ENCODE results near the gene NLGN4X. TPM values are rescaled to one million over a fixed set of nuclear protein-coding genes. Genes with fewer than 3 reads are reported as not detected.
A peak's percentile ranks its signal among the peaks of the same experiment; 100 is the strongest.

Gene NLGN4X
- total RNA-seq, 1 donor from 2014 or later = 11.5 TPM

GRCh38 chrX:5979338-5979737 lies 249.3 kb downstream of the NLGN4X start:
- H4K20me1 ChIP-seq (ENCODE audit: insufficient read depth, low read length) = no peaks in the 10 kb centered on the region
- no peak overlapping the region for H2AFZ ChIP-seq (ENCODE audit: low read depth, low read length)
- Mint-ChIP-seq H3K27me3 (ENCODE audit: low read depth, unreplicated experiment) (no peaks in the 10 kb centered on the region), H3K36me3 (ENCODE audit: low read depth, unreplicated experiment) (no peaks in the 10 kb centered on the region), H3K4me1 (ENCODE audit: low read depth, unreplicated experiment) (no peaks in the 10 kb centered on the region), H3K9me3 (ENCODE audit: unreplicated experiment) (no peaks in the 10 kb centered on the region), H3K27ac (ENCODE audit: unreplicated experiment) (no peak overlapping the region), H3K4me3 (ENCODE audit: unreplicated experiment) (no peak overlapping the region)
- TF ChIP-seq EZH2 (IDR thresholded peaks at IDR 0.05; ENCODE audit: insufficient read depth, low read length) = no peak
- TF ChIP-seq, protein P1, sequence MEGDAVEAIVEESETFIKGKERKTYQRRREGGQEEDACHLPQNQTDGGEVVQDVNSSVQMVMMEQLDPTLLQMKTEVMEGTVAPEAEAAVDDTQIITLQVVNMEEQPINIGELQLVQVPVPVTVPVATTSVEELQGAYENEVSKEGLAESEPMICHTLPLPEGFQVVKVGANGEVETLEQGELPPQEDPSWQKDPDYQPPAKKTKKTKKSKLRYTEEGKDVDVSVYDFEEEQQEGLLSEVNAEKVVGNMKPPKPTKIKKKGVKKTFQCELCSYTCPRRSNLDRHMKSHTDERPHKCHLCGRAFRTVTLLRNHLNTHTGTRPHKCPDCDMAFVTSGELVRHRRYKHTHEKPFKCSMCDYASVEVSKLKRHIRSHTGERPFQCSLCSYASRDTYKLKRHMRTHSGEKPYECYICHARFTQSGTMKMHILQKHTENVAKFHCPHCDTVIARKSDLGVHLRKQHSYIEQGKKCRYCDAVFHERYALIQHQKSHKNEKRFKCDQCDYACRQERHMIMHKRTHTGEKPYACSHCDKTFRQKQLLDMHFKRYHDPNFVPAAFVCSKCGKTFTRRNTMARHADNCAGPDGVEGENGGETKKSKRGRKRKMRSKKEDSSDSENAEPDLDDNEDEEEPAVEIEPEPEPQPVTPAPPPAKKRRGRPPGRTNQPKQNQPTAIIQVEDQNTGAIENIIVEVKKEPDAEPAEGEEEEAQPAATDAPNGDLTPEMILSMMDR (IDR thresholded peaks at IDR 0.05; ENCODE audit: insufficient read depth, low read depth, low read length) = no peak
- no peak overlapping the region for H3K4me2 ChIP-seq (ENCODE audit: low read length)
- no peaks in the 10 kb centered on the region for H3K9me3 ChIP-seq (ENCODE audit: insufficient read depth, low read depth, low read length)
- no peak overlapping the region for H3K27ac ChIP-seq (ENCODE audit: low read depth, low read length)
- no peaks in the 10 kb centered on the region for H3K79me2 ChIP-seq (ENCODE audit: insufficient read depth, low read length)
- DNase-seq (ENCODE audit: low read depth) = peak; percentile 12
- H3K4me1 ChIP-seq (ENCODE audit: insufficient read depth, low read length) = no peaks in the 10 kb centered on the region
- no peak overlapping the region for H3K4me3 ChIP-seq (ENCODE audit: insufficient read depth, low read depth, low read length)
- H3K9ac ChIP-seq (ENCODE audit: low read length) = no peak overlapping the region
- no peaks in the 10 kb centered on the region for H3K36me3 ChIP-seq (ENCODE audit: insufficient read depth, low read length)
- FAIRE-seq = no peak
- H3K27me3 ChIP-seq (ENCODE audit: insufficient read depth, low read length) = no peaks in the 10 kb centered on the region

GRCh38 chrX:5976332-5976731 lies 252.3 kb downstream of the NLGN4X start:
- FAIRE-seq (no peak), DNase-seq (ENCODE audit: low read depth) (peak; percentile 16)
- Mint-ChIP-seq H3K4me1 (ENCODE audit: low read depth, unreplicated experiment) (peaks cover 10% of the 10 kb centered on the region), H3K36me3 (ENCODE audit: low read depth, unreplicated experiment) (no peaks in the 10 kb centered on the region), H3K27ac (ENCODE audit: unreplicated experiment) (no peak overlapping the region), H3K4me3 (ENCODE audit: unreplicated experiment) (no peak overlapping the region), H3K27me3 (ENCODE audit: low read depth, unreplicated experiment) (no peaks in the 10 kb centered on the region), H3K9me3 (ENCODE audit: unreplicated experiment) (no peaks in the 10 kb centered on the region)
- no peak overlapping the region for H3K4me3 ChIP-seq (ENCODE audit: insufficient read depth, low read depth, low read length)
- no peak overlapping the region for H3K27ac ChIP-seq (ENCODE audit: low read depth, low read length)
- TF ChIP-seq, protein P1 (IDR thresholded peaks at IDR 0.05; ENCODE audit: insufficient read depth, low read depth, low read length) = no peak
- TF ChIP-seq EZH2 (IDR thresholded peaks at IDR 0.05; ENCODE audit: insufficient read depth, low read length) = no peak
- H3K36me3 ChIP-seq (ENCODE audit: insufficient read depth, low read length) = no peaks in the 10 kb centered on the region
- H3K9me3 ChIP-seq (ENCODE audit: insufficient read depth, low read depth, low read length) = no peaks in the 10 kb centered on the region
- no peaks in the 10 kb centered on the region for H4K20me1 ChIP-seq (ENCODE audit: insufficient read depth, low read length)
- H2AFZ ChIP-seq (ENCODE audit: low read depth, low read length) = no peak overlapping the region
- peaks cover 4% of the 10 kb centered on the region for H3K4me1 ChIP-seq (ENCODE audit: insufficient read depth, low read length)
- H3K27me3 ChIP-seq (ENCODE audit: insufficient read depth, low read length) = no peaks in the 10 kb centered on the region
- H3K4me2 ChIP-seq (ENCODE audit: low read length) = no peak overlapping the region
- no peak overlapping the region for H3K9ac ChIP-seq (ENCODE audit: low read length)
- H3K79me2 ChIP-seq (ENCODE audit: insufficient read depth, low read length) = no peaks in the 10 kb centered on the region

- no peak overlapping the region for H3K4me3 Mint-ChIP-seq (ENCODE audit: unreplicated experiment)
- H3K27ac Mint-ChIP-seq (ENCODE audit: unreplicated experiment) = no peak overlapping the region
- H3K79me2 ChIP-seq (ENCODE audit: insufficient read depth, low read length) = no peaks in the 10 kb centered on the region
- H3K27ac ChIP-seq (ENCODE audit: low read depth, low read length) = no peak overlapping the region
- H2AFZ ChIP-seq (ENCODE audit: low read depth, low read length) = no peak overlapping the region
- H3K9me3 ChIP-seq (ENCODE audit: insufficient read depth, low read depth, low read length) = no peaks in the 10 kb centered on the region
- no peaks in the 10 kb centered on the region for H3K9me3 Mint-ChIP-seq (ENCODE audit: unreplicated experiment)
- DNase-seq (ENCODE audit: low read depth) = peak; percentile 57
- H3K4me1 Mint-ChIP-seq (ENCODE audit: low read depth, unreplicated experiment) = peaks cover 13% of the 10 kb centered on the region
- no peaks in the 10 kb centered on the region for H3K36me3 Mint-ChIP-seq (ENCODE audit: low read depth, unreplicated experiment)
- no peak overlapping the region for H3K9ac ChIP-seq (ENCODE audit: low read length)
- H3K4me1 ChIP-seq (ENCODE audit: insufficient read depth, low read length) = peaks cover 4% of the 10 kb centered on the region
- H3K36me3 ChIP-seq (ENCODE audit: insufficient read depth, low read length) = no peaks in the 10 kb centered on the region
- TF ChIP-seq EZH2 (IDR thresholded peaks at IDR 0.05; ENCODE audit: insufficient read depth, low read length) = no peak
- TF ChIP-seq, protein P1 (IDR thresholded peaks at IDR 0.05; ENCODE audit: insufficient read depth, low read depth, low read length) = no peak
- no peak overlapping the region for H3K4me2 ChIP-seq (ENCODE audit: low read length)
- H4K20me1 ChIP-seq (ENCODE audit: insufficient read depth, low read length) = no peaks in the 10 kb centered on the region
- H3K27me3 ChIP-seq (ENCODE audit: insufficient read depth, low read length) = no peaks in the 10 kb centered on the region
- no peak overlapping the region for H3K4me3 ChIP-seq (ENCODE audit: insufficient read depth, low read depth, low read length)
- peak; percentile 99 for FAIRE-seq
- H3K27me3 Mint-ChIP-seq (ENCODE audit: low read depth, unreplicated experiment) = no peaks in the 10 kb centered on the region
Observed at GRCh38 chrX:5971300-5971699, 257.4 kb downstream of the NLGN4X start.

Data from astrocyte (in vitro differentiated cells and primary cell).